Upper lobe of right lung (tissue), 1 donor: ENCODE measurements around the gene TRABD2B. TPM values are rescaled to one million over a fixed set of nuclear protein-coding genes. Genes with fewer than 3 reads are reported as not detected.

Experiments used
- ATAC-seq: fragments of 200-7000 bp; cut with Tn5 transposase; one replicate; pipeline ENCODE4 v1.9.1; 2020; ENCODE audit warnings: mild to moderate bottlenecking, moderate library complexity
- DNase-seq: peaks from one replicate; pipeline ENCODE4 v3.0.0-alpha.2; 2020
- H3K27ac ChIP-seq: fragments of 200-600 bp; one replicate; pipeline ENCODE4 v1.8.0; 2022
- H3K27me3 ChIP-seq: fragments of 200-600 bp; one replicate; pipeline ENCODE4 v1.8.0; 2022; ENCODE audit warnings: mild to moderate bottlenecking
- H3K36me3 ChIP-seq: fragments of 200-600 bp; one replicate; pipeline ENCODE4 v1.8.0; 2022
- H3K4me1 ChIP-seq: fragments of 200-600 bp; one replicate; pipeline ENCODE4 v1.8.0; 2022
- H3K4me3 ChIP-seq: fragments of 200-600 bp; one replicate; pipeline ENCODE4 v1.8.0; 2022; ENCODE audit warnings: mild to moderate bottlenecking
- H3K9me3 ChIP-seq: fragments of 200-600 bp; one replicate; pipeline ENCODE4 v1.8.0; 2022
- CTCF ChIP-seq: fragments of 200-600 bp; IDR thresholded peaks from one replicate; pipeline ENCODE4 v1.8.0; 2022; ENCODE audit warnings: antibody characterized with exemption
- intact Hi-C: fragments of 100-400 bp; cut with DNase I; formaldehyde crosslinking; loops from one replicate; pipeline ENCODE4 v1.11.0; 2022
- total RNA-seq: library from RNA; stranded (reverse); fragmentation: NEBNext Ultra II Directional; extraction: Animal tissue kit (Norgen Biotek cat#: 25700); gene quantifications from one replicate; pipeline ENCODE4 v1.2.1, GENCODE V29; 2021
- donor health status: DM: no; HTN: yes; CAD: no; lungs with severe emphysema.

TRABD2B gene
- total RNA-seq, 1 donor from 2014 or later, result 1.2 TPM

DNA sequence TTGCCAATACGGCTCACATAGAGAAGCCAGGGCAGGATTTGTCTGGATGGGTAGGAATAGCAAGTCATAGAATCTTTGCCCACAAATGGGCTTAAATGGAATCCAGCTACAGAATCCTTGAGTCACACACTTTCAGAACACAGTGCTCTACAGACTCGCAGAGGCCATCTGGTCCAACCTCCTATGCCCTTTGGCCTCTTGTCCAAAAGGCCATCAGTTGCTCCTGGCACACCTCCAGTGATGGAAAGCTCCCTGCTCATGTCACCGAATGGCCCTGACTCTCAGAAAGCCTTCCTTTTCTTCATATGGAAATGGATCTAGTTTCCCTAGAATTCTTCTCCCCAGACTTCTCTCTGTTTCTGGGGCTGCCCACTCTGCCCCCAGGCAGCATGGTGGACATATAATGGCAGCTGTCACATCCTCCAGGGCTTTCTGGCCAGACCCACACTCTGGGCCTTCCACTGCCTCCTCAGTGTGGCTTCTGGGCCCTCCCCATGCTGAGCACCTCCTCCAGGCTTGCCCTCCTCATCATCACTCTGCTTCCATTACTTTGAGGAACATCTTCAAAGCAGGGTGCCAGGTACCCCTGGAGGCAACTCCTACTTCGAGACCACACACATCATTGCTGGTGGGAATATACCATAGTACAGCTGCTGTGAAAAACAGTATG is 33.6 kb upstream of the TRABD2B start:
- peaks cover 2% of the 10 kb centered on the region for H3K4me1 ChIP-seq
- H3K27me3 ChIP-seq, result no peaks in the 10 kb centered on the region
- ATAC-seq (no peak), DNase-seq (no peak)
- no peak overlapping the region for H3K4me3 ChIP-seq
- no peak overlapping the region for H3K27ac ChIP-seq
- no peak for TF ChIP-seq CTCF
- H3K9me3 ChIP-seq, result no peaks in the 10 kb centered on the region
- no peaks in the 10 kb centered on the region for H3K36me3 ChIP-seq
- intact Hi-C loops, result no loop called here

DNA sequence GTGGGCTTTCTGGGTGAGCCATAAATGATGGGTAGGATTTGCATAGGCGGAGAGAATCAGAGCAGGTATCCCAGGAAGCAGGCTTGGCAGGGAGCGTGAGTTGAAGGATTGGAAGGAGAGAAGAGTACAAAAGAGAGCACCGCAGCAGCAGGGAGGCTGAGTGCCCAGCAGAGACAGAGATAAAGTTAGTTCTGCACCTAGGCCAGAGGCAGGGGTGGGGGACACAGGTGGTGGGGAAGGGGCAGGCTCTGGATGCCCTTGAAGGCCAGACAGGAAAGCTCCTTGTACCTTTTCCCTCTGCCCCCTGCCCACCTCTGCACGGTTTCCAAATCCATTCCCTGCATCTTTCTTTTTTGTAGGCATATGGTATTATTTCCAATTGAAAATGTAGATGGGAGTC is 33.0 kb upstream of the TRABD2B start:
- Histone ChIP-seq H3K27me3 (no peaks in the 10 kb centered on the region), H3K4me1 (peaks cover 2% of the 10 kb centered on the region), H3K36me3 (no peaks in the 10 kb centered on the region), H3K27ac (no peak overlapping the region), H3K9me3 (no peaks in the 10 kb centered on the region), H3K4me3 (no peak overlapping the region)
- ATAC-seq (no peak), DNase-seq (no peak)
- intact Hi-C loops, result no loop called here
- TF ChIP-seq CTCF, result no peak

- TF ChIP-seq CTCF, result no peak
- intact Hi-C loops, result no loop called here
- Histone ChIP-seq H3K9me3 (no peaks in the 10 kb centered on the region), H3K4me1 (no peaks in the 10 kb centered on the region), H3K27ac (no peak overlapping the region), H3K36me3 (no peaks in the 10 kb centered on the region), H3K27me3 (no peaks in the 10 kb centered on the region), H3K4me3 (no peak overlapping the region)
- no peak for DNase-seq
- no peak for ATAC-seq
Observed at GRCh38 chr1:48028218-48029069, 31.3 kb upstream of the TRABD2B start.

GRCh38 chr1:48027533-48027835 is 30.3 kb upstream of the TRABD2B start:
- no peaks in the 10 kb centered on the region for H3K9me3 ChIP-seq
- no peak overlapping the region for H3K4me3 ChIP-seq
- H3K27ac ChIP-seq, result no peak overlapping the region
- TF ChIP-seq CTCF, result no peak
- no peak for DNase-seq
- H3K27me3 ChIP-seq, result no peaks in the 10 kb centered on the region
- H3K4me1 ChIP-seq, result no peaks in the 10 kb centered on the region
- no peaks in the 10 kb centered on the region for H3K36me3 ChIP-seq
- intact Hi-C loops, result no loop called here
- ATAC-seq, result no peak

DNA sequence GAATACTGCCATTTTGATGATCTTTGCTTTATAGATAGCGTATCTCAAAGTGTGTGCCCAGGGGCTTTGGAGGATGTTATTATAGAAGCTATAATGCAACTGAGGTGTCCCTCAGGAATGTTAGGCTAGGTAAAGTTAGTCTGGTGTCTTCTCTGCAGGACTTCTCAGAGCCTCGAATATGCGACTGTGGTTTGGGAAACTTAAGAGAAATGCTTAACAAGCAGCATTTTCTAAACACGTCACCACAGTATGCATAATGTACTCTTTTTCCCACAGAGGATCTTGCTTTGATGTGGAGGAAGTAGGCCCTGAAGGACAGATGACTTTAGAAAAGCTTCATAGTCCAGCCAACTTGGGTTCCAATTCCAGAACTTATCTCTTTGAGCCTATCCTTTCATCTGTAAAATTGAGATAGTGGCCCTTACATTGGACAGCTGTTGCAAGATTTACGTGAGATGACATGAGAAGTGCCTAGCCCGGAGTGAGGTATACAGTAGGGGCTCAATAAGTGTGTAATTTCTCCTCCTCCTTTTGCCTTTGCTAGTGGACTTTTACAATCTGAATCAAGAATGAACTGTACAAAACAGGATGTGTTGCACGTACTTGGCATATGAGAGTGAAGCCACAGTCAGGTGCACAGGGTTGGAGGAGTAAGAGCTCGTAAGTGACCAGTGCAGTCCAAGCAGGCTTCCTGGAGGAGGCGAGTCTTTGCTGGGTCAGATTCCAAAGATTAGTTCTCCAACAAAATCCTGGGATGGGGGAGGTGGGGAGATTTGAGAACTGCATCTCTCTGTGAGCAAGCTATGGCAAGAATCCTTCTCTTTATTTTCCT is 29.7 kb upstream of the TRABD2B start:
- DNase-seq, result no peak
- intact Hi-C loops, result no loop called here
- ATAC-seq, result no peak
- Histone ChIP-seq H3K36me3 (no peaks in the 10 kb centered on the region), H3K27ac (no peak overlapping the region), H3K27me3 (no peaks in the 10 kb centered on the region), H3K4me3 (no peak overlapping the region), H3K9me3 (no peaks in the 10 kb centered on the region), H3K4me1 (no peaks in the 10 kb centered on the region)
- no peak for TF ChIP-seq CTCF
